Astrocyte of the spinal cord (primary cell): ENCODE results near the gene TMEM9.

Source experiments
- DNase-seq: peaks from one replicate; pipeline ENCODE4 v3.0.0; 2011; ENCODE audit warnings: low read depth, low spot score
- H3K4me3 ChIP-seq: 2 replicates; pipeline ENCODE4 v1.5.1; 2011; ENCODE audit warnings: low read depth, mild to moderate bottlenecking, low read length, moderate library complexity
- CTCF ChIP-seq: IDR thresholded peaks from 2 replicates; pipeline ENCODE4 v1.5.1; 2012; ENCODE audit warnings: low read depth, mild to moderate bottlenecking, low read length, inconsistent platforms
- in situ Hi-C: cut with HindIII; loops from 2 replicates; pipeline ENCODE4 v1.10.0; 2017; ENCODE audit warnings: low sequenced_read_pairs

The TMEM9 gene

GRCh38 chr1:201103666-201104065 is 50.6 kb downstream of the TMEM9 start:
- TF ChIP-seq CTCF: no peak
- no peak overlapping the region for H3K4me3 ChIP-seq
- DNase-seq: no peak
- in situ Hi-C loops: no loop called here

GRCh38 chr1:201100169-201100930 is 53.9 kb downstream of the TMEM9 start:
- no peak overlapping the region for H3K4me3 ChIP-seq
- no peak for DNase-seq
- TF ChIP-seq CTCF: no peak
- in situ Hi-C loops: no loop called here

- H3K4me3 ChIP-seq: no peak overlapping the region
- DNase-seq: no peak
- no peak for TF ChIP-seq CTCF
- in situ Hi-C loops: no loop called here
These were observed 55.1 kb downstream of the TMEM9 start for GRCh38 chr1:201098992-201099677.

GRCh38 chr1:201096977-201097856 is 57.1 kb downstream of the TMEM9 start:
- no peak for DNase-seq
- in situ Hi-C loops: no loop called here
- TF ChIP-seq CTCF: no peak
- H3K4me3 ChIP-seq: no peak overlapping the region

- DNase-seq: peak; percentile 10
- in situ Hi-C loops: no loop called here
- TF ChIP-seq CTCF: no peak
These were observed 58.2 kb downstream of the TMEM9 start for GRCh38 chr1:201096041-201096461.

GRCh38 chr1:201095581-201095980 is 58.7 kb downstream of the TMEM9 start:
- no peak overlapping the region for H3K4me3 ChIP-seq
- TF ChIP-seq CTCF: no peak
- no peak for DNase-seq
- in situ Hi-C loops: no loop called here

More at GRCh38 chr1:201096041-201096461, 58.2 kb downstream of the TMEM9 start:
- no peak overlapping the region for H3K4me3 ChIP-seq
